ENCODE measurements around the gene TEX19.
"Not testable (repeated sequence)": the region's sequence is repeated elsewhere in the genome, so short reads cannot be mapped to it uniquely, and the experiment has no call there.

The TEX19 gene

GRCh38 chr17:82356845-82357355 lies 2.1 kb upstream of the TEX19 start:
- no peak for DNase-seq

- no peak for DNase-seq
Observed at GRCh38 chr17:82357394-82357793, 1.7 kb upstream of the TEX19 start.

GRCh38 chr17:82359451-82360074 lies 516 bp downstream of the TEX19 start:
- DNase-seq: not testable (repeated sequence)

- DNase-seq: no peak
Observed at GRCh38 chr17:82361885-82362633, 3.0 kb downstream of the TEX19 start.

GRCh38 chr17:82365606-82366295 lies 6.7 kb downstream of the TEX19 start:
- no peak for DNase-seq

GRCh38 chr17:82366749-82367148 lies 7.7 kb downstream of the TEX19 start:
- no peak for DNase-seq

GRCh38 chr17:82367724-82368524 lies 8.9 kb downstream of the TEX19 start:
- no peak for DNase-seq

GRCh38 chr17:82369211-82369610 lies 10.2 kb downstream of the TEX19 start:
- no peak for DNase-seq

- peak; percentile 68 for DNase-seq
Observed at GRCh38 chr17:82370471-82371332, 11.7 kb downstream of the TEX19 start.

- no peak for DNase-seq
Observed at GRCh38 chr17:82371333-82372248, 12.5 kb downstream of the TEX19 start, which contains the start of gene UTS2R. UTS2R (plus strand) TSS chr17:82371765; CDS start chr17:82374325, 2,560 bp downstream.

GRCh38 chr17:82372249-82373071 lies 13.4 kb downstream of the TEX19 start:
- DNase-seq: no peak

GRCh38 chr17:82373072-82373452 lies 14.0 kb downstream of the TEX19 start:
- DNase-seq: not testable (repeated sequence)

GRCh38 chr17:82373731-82374625 lies 14.9 kb downstream of the TEX19 start:
- DNase-seq: no peak

GRCh38 chr17:82374626-82375331 lies 15.7 kb downstream of the TEX19 start:
- DNase-seq: no peak

GRCh38 chr17:82375359-82376041 lies 16.5 kb downstream of the TEX19 start:
- DNase-seq: no peak

- no peak for DNase-seq
Observed at GRCh38 chr17:82376042-82376730, 17.1 kb downstream of the TEX19 start.

- DNase-seq: not testable (repeated sequence)
Observed at GRCh38 chr17:82377294-82377693, 18.2 kb downstream of the TEX19 start.
